HG02763 (cell line): ENCODE results near the gene PTPRT.

Source experiments
- ATAC-seq: cut with Tn5 transposase; IDR thresholded peaks from one replicate; pipeline ENCODE4 v1.9.1; 2021; ENCODE audit warnings: mild to moderate bottlenecking, moderate library complexity; ENCODE audit not compliant: unreplicated experiment

The PTPRT gene

GRCh38 chr20:42097741-42098140, 1092.0 kb downstream of the PTPRT start:
- no peak for ATAC-seq

- ATAC-seq, result no peak
Measured at GRCh38 chr20:42095221-42095620, 1094.5 kb downstream of the PTPRT start.

GRCh38 chr20:42093542-42094440, 1095.9 kb downstream of the PTPRT start:
- no peak for ATAC-seq

GRCh38 chr20:42093041-42093440, 1096.7 kb downstream of the PTPRT start:
- ATAC-seq, result no peak

GRCh38 chr20:42085366-42085765, 1104.3 kb downstream of the PTPRT start:
- ATAC-seq, result no peak

GRCh38 chr20:42083280-42083679, 1106.4 kb downstream of the PTPRT start:
- ATAC-seq, result no peak

- no peak for ATAC-seq
Measured at GRCh38 chr20:42082611-42083010, 1107.1 kb downstream of the PTPRT start.

- no peak for ATAC-seq
Measured at GRCh38 chr20:42080956-42081355, 1108.8 kb downstream of the PTPRT start.

- ATAC-seq, result no peak
Measured at GRCh38 chr20:42074944-42075343, 1114.8 kb downstream of the PTPRT start.

- no peak for ATAC-seq
Measured at GRCh38 chr20:42067596-42067995, 1122.1 kb downstream of the PTPRT start.

GRCh38 chr20:42067174-42067573, 1122.5 kb downstream of the PTPRT start:
- ATAC-seq, result no peak

- ATAC-seq, result no peak
Measured at GRCh38 chr20:42063141-42063540, 1126.6 kb downstream of the PTPRT start.

GRCh38 chr20:42053350-42053749, 1136.4 kb downstream of the PTPRT start:
- ATAC-seq, result no peak

- ATAC-seq, result no peak
Measured at GRCh38 chr20:42051921-42052320, 1137.8 kb downstream of the PTPRT start.

GRCh38 chr20:42046371-42047085, 1143.2 kb downstream of the PTPRT start:
- no peak for ATAC-seq

- ATAC-seq, result no peak
Measured at GRCh38 chr20:42043921-42044320, 1145.8 kb downstream of the PTPRT start.

GRCh38 chr20:42041000-42041565, 1148.6 kb downstream of the PTPRT start:
- ATAC-seq, result no peak

- no peak for ATAC-seq
Measured at GRCh38 chr20:42027746-42028268, 1161.9 kb downstream of the PTPRT start.

- no peak for ATAC-seq
Measured at GRCh38 chr20:42026599-42026998, 1163.1 kb downstream of the PTPRT start.

- no peak for ATAC-seq
Measured at GRCh38 chr20:42024653-42025052, 1165.1 kb downstream of the PTPRT start.
